ENCODE results near the gene TRIM51.
"Not testable (repeated sequence)": the region's sequence is repeated elsewhere in the genome, so short reads cannot be mapped to it uniquely, and the experiment has no call there.

The TRIM51 gene

GRCh38 chr11:55882997-55883396 lies at the start of gene TRIM51:
Gene TRIM51 (plus strand): TSS chr11:55883297. CDS start chr11:55885429, 2,132 bp downstream.
- not testable (repeated sequence) for DNase-seq (ENCODE audit: low read depth)

- DNase-seq (ENCODE audit: low read depth), result no peak
Observed at GRCh38 chr11:55838452-55838851, 44.6 kb upstream of the TRIM51 start, which contains the start of gene OR5D16. Gene OR5D16 (plus strand): TSS chr11:55838752. CDS start chr11:55838752, 0 bp downstream.

DNA sequence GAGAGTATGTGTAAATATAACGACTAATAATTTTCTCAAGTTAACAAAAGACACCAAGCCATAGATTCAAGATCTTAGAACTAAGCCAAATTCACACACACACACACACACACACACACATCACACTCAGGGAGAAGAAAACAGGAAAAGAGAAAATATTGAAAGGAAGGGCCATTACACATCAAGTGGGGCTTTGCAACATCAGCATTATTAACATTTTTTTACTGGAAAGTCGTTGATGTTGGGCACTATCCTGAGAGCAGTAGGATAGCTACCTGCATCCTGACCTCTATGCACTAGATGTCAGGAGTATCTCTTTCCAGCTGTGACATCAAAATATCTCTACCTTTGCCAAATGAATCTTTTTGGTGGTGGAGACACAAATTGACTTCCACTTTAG lies 35.6 kb upstream of the TRIM51 start:
- DNase-seq (ENCODE audit: low read depth), result no peak

- DNase-seq (ENCODE audit: low read depth), result no peak
Observed at GRCh38 chr11:55849037-55849436, 34.1 kb upstream of the TRIM51 start.

- no peak for DNase-seq (ENCODE audit: low read depth)
Observed at GRCh38 chr11:55852141-55852540, 31.0 kb upstream of the TRIM51 start.

DNA sequence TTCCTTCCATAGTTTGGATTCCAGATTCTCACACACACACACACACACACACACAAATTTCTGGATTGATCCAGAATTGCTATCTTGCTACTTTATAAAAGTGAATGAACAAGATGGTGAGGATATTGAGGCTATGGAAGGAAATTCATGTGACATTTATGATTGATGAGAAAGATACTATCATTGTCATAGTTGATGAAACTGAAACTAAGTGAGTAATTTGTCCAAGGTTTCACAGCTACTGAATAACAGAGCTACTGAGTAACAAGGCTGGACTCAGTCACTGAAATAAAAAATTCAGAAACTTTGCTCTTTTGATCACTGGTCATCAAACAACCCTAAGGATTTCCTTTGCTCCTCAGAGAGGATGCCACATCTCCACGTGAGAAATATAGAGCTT lies 28.4 kb upstream of the TRIM51 start:
- DNase-seq (ENCODE audit: low read depth), result no peak

- DNase-seq (ENCODE audit: low read depth), result not testable (repeated sequence)
Observed at GRCh38 chr11:55867354-55867753, 15.7 kb upstream of the TRIM51 start.

GRCh38 chr11:55872731-55873130 lies 10.4 kb upstream of the TRIM51 start:
- DNase-seq (ENCODE audit: low read depth), result not testable (repeated sequence)

- DNase-seq (ENCODE audit: low read depth), result not testable (repeated sequence)
Observed at GRCh38 chr11:55873146-55873545, 10.0 kb upstream of the TRIM51 start.

DNA sequence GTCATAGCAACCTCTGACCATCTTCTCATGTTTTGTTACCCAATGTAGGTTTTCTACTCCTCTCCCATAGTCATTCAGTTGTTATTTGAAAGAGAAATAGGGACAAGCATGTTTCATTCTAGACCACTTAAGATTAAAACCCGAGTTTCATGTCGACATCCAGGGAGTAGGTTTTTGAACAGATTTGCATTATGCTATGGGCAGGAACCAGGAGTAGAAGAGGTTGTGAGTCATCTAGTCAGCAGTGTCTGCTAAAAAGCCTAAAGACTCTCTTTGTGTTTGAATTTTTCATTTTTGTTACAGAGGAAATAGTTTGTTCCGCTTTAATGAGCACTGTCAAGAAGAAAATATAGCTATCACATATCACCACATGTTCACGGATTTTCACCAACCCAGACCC lies 1.9 kb downstream of the TRIM51 start:
- not testable (repeated sequence) for DNase-seq (ENCODE audit: low read depth)

GRCh38 chr11:55885481-55885880 lies 2.4 kb downstream of the TRIM51 start:
- not testable (repeated sequence) for DNase-seq (ENCODE audit: low read depth)

DNA sequence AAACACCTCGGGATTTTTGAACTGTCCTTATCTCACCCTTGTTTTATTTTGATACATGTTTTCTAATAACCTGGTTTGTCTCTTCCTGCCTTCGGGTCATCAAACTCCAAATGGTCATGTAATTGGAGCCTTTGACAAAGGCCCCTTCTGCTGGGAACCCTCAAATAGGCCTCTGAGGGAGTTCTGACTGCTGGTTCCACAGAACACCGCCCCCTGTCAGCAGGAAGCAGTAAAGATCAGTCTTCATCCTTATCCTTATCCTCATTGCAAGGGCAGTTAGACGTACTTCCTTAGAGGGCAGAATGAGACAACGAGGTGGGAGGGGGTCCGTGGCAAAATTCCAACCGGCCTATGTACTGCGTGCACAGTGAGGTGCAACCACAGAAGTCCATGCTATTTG lies 12.1 kb downstream of the TRIM51 start:
- DNase-seq (ENCODE audit: low read depth), result no peak

DNA sequence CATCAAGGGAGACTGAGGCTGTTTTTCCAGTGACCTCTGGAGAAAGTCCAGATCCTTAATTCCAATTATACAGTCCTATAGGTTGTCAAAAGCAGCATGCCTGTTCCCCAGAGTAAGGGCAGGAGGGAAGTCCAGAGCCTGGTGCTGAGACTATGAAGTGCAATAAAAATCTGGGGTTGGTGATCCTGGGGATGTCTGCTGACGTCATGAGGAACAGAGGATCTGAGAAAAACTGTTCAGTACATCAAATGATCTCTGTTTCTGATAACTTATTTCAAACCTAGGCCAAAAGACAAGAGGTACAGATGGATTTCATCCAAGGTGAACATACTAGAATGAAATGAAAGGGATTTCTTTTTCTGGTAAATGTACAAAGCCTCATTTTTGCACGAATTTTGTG lies 19.2 kb downstream of the TRIM51 start:
- no peak for DNase-seq (ENCODE audit: low read depth)

DNA sequence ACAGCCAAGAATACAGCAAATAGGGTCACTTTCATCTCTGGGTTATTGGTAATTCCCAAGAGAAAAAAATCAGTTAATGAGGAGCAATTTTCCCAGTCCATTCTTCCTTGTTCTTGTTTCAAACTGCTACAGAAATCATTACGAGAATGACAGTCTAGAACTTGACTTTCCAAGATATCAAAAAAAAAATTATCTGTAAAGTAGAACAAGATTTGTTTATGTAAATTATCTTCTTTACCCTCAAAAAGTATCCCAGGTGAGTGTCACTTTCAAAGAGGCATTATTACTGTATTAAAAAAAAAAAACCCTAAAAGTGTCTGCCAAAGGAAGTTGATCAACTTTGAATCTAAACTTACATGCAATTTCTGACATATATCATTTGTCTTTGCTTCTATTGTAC lies 31.4 kb downstream of the TRIM51 start, which contains the start of gene OR5W2:
OR5W2 (minus strand) TSS at position 101 of the 400 bp plus-strand sequence; CDS start at position 101, 0 bp downstream.
- no peak for DNase-seq (ENCODE audit: low read depth)

DNA sequence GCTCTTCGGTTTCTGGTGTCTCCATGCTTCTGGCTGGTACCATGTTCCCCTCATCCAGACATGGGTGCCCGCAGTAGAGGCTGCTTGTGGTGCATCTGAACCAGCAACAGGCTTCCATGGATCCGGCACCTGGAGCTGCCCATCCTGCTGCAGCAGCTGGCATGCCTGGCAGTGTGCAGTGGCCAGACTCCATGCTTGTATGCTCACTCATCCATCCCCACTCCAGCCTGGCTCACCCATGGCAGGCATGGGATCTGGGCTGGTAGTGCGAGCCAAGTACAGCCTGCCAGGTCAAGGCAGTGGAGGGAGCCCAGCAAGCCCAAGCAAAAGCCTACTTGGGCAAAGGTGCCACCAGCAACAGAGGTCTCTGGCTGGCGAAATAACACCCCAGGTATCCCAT lies 37.4 kb downstream of the TRIM51 start:
- DNase-seq (ENCODE audit: low read depth), result no peak

DNA sequence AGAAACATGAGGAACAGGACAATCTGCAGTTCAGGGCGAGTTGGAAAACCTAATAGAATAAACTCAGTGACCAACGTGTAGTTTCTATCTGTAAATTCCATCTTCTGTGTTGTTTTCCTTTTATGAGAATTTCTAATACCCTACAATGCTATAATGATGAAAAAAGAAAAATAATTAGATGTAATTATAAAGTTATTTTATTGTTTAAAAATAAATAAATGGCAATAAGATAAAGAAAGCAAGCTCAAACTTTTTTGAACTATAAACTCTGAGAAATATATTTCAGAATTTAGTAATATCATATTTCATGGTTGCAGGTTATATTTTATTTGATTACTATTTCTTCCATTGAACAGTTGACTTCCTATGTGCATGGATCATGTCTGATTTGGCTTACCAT lies 53.2 kb downstream of the TRIM51 start, which contains the start of gene OR5I1:
OR5I1 (minus strand) TSS at position 101 of the 400 bp plus-strand sequence; CDS start at position 101, 0 bp downstream.
- DNase-seq (ENCODE audit: low read depth), result no peak

Measured in CMK (cell line).